ENCODE results near the gene SLC39A11.

- TF ChIP-seq SPI1 (IDR thresholded peaks at IDR 0.05; ENCODE audit: borderline replicate concordance, low read depth) (no peak), CTCF (IDR thresholded peaks at IDR 0.05; ENCODE audit: insufficient read depth, low read length) (no peak), POLR2AphosphoS5 (IDR thresholded peaks at IDR 0.05; ENCODE audit: low read depth) (no peak)
Observed at GRCh38 chr17:72634621-72635020, 457.9 kb downstream of the SLC39A11 start.

Data from HL-60 (cell line).